Muscle layer of duodenum (tissue), 2 donors: ENCODE results near the gene LRP10.
"Not testable (repeated sequence)": the region's sequence is repeated elsewhere in the genome, so short reads cannot be mapped to it uniquely, and the experiment has no call there.

ENCODE experiments used
- H3K27ac ChIP-seq: one replicate; pipeline ENCODE4 v1.7.0; 2013; ENCODE audit warnings: mild to moderate bottlenecking, low read length
- H3K27me3 ChIP-seq: one replicate; pipeline ENCODE4 v1.7.0; 2013; ENCODE audit warnings: low read depth, mild to moderate bottlenecking, control low read depth, low read length
- H3K36me3 ChIP-seq, 2 donors: one replicate each; pipeline ENCODE4 v1.7.0; 2013; ENCODE audit warnings: low read length in 2 of 2, control low read depth in 1 of 2, mild to moderate bottlenecking in 1 of 2; ENCODE audit not compliant: insufficient read depth in 2 of 2, control insufficient read depth in 1 of 2
- H3K4me1 ChIP-seq, 2 donors: one replicate each; pipeline ENCODE4 v1.7.0; 2013; ENCODE audit warnings: low read length in 2 of 2, mild to moderate bottlenecking in 2 of 2, control low read depth in 1 of 2, moderate library complexity in 1 of 2; ENCODE audit not compliant: insufficient read depth in 2 of 2, control insufficient read depth in 1 of 2
- H3K4me3 ChIP-seq, 2 donors: one replicate each; pipeline ENCODE4 v1.7.0; 2013; ENCODE audit warnings: low read length in 2 of 2, low read depth in 1 of 2, mild to moderate bottlenecking in 1 of 2
- H3K9me3 ChIP-seq, 2 donors: one replicate each; pipeline ENCODE4 v1.7.0; 2013; ENCODE audit warnings: low read length in 2 of 2, control low read depth in 1 of 2, mild to moderate bottlenecking in 1 of 2; ENCODE audit not compliant: control insufficient read depth in 1 of 2
- donor health status: healthy.

The LRP10 gene

GRCh38 chr14:22852940-22853767 is 18.4 kb upstream of the LRP10 start:
- H3K27me3 ChIP-seq = no peaks in the 10 kb centered on the region
- no peaks in the 10 kb centered on the region for H3K9me3 ChIP-seq
- peaks cover 17 to 48% of the 10 kb centered on the region in 2 donors for H3K4me1 ChIP-seq
- peak overlapping the region; percentile 34 to 60 for H3K4me3 ChIP-seq
- H3K27ac ChIP-seq = peak overlapping the region; percentile 63
- H3K36me3 ChIP-seq = no peaks in the 10 kb centered on the region

GRCh38 chr14:22854296-22854695 is 17.2 kb upstream of the LRP10 start:
- not testable (repeated sequence) for H3K27me3 ChIP-seq

GRCh38 chr14:22854963-22855724 is 16.4 kb upstream of the LRP10 start:
- Histone ChIP-seq H3K4me3 (no peak overlapping the region), H3K27me3 (no peaks in the 10 kb centered on the region), H3K9me3 (no peaks in the 10 kb centered on the region)

More at GRCh38 chr14:22854296-22854695, 17.2 kb upstream of the LRP10 start:
- peaks cover 16 to 36% of the 10 kb centered on the region in 2 donors for H3K4me1 ChIP-seq
- H3K4me3 ChIP-seq, H3K9me3 ChIP-seq, H3K36me3 ChIP-seq, H3K27ac ChIP-seq: not testable (repeated sequence)

GRCh38 chr14:22856428-22856827 is 15.1 kb upstream of the LRP10 start:
- H3K4me3 ChIP-seq = no peak overlapping the region
- no peak overlapping the region for H3K27ac ChIP-seq
- H3K36me3 ChIP-seq = no peaks in the 10 kb centered on the region
- no peaks in the 10 kb centered on the region for H3K27me3 ChIP-seq
- H3K4me1 ChIP-seq = peaks cover 7 to 15% of the 10 kb centered on the region in 2 donors
- H3K9me3 ChIP-seq = no peaks in the 10 kb centered on the region

More at GRCh38 chr14:22854963-22855724, 16.4 kb upstream of the LRP10 start:
- no peak overlapping the region for H3K27ac ChIP-seq
- no peaks in the 10 kb centered on the region for H3K36me3 ChIP-seq
- H3K4me1 ChIP-seq = peaks cover 16 to 28% of the 10 kb centered on the region in 2 donors

- H3K36me3 ChIP-seq, H3K4me1 ChIP-seq, H3K9me3 ChIP-seq, H3K27me3 ChIP-seq, H3K27ac ChIP-seq, H3K4me3 ChIP-seq: not testable (repeated sequence)
Observed at GRCh38 chr14:22860377-22860776, 11.2 kb upstream of the LRP10 start.

- H3K27me3 ChIP-seq = no peaks in the 10 kb centered on the region
Observed at GRCh38 chr14:22861651-22862050, 9.9 kb upstream of the LRP10 start.

GRCh38 chr14:22864979-22865378 is 6.6 kb upstream of the LRP10 start:
- H3K27ac ChIP-seq = no peak overlapping the region
- H3K9me3 ChIP-seq = no peaks in the 10 kb centered on the region
- peaks cover 0 to 8% of the 10 kb centered on the region in 2 donors for H3K4me1 ChIP-seq
- H3K36me3 ChIP-seq = no peaks in the 10 kb centered on the region
- H3K4me3 ChIP-seq = no peak overlapping the region
- no peaks in the 10 kb centered on the region for H3K27me3 ChIP-seq

More at GRCh38 chr14:22861651-22862050, 9.9 kb upstream of the LRP10 start:
- Histone ChIP-seq H3K4me3 (no peak overlapping the region), H3K4me1 (peaks cover 0 to 5% of the 10 kb centered on the region in 2 donors), H3K9me3 (no peaks in the 10 kb centered on the region), H3K36me3 (no peaks in the 10 kb centered on the region), H3K27ac (no peak overlapping the region)

- Histone ChIP-seq H3K4me1 (peaks cover 3 to 15% of the 10 kb centered on the region in 2 donors), H3K27ac (no peak overlapping the region), H3K27me3 (no peaks in the 10 kb centered on the region), H3K9me3 (no peaks in the 10 kb centered on the region), H3K4me3 (no peak overlapping the region), H3K36me3 (no peaks in the 10 kb centered on the region)
Observed at GRCh38 chr14:22865424-22866405, 5.8 kb upstream of the LRP10 start.

- Histone ChIP-seq H3K4me3 (no peak overlapping the region), H3K27me3 (no peaks in the 10 kb centered on the region), H3K9me3 (no peaks in the 10 kb centered on the region), H3K4me1 (peaks cover 7 to 18% of the 10 kb centered on the region in 2 donors), H3K27ac (no peak overlapping the region), H3K36me3 (peaks cover 0 to 3% of the 10 kb centered on the region in 2 donors)
Observed at GRCh38 chr14:22866874-22867273, 4.7 kb upstream of the LRP10 start.

GRCh38 chr14:22870811-22871223 is 723 bp upstream of the LRP10 start:
- Histone ChIP-seq H3K4me1 (peaks cover 14 to 35% of the 10 kb centered on the region in 2 donors), H3K4me3 (peak overlapping the region; percentile 83 to 87), H3K36me3 (peaks cover 20 to 31% of the 10 kb centered on the region in 2 donors), H3K9me3 (no peaks in the 10 kb centered on the region), H3K27me3 (no peaks in the 10 kb centered on the region), H3K27ac (peak overlapping the region; percentile 99)
